ENCODE results near the gene SUPV3L1.
"Not testable (repeated sequence)": the region's sequence is repeated elsewhere in the genome, so short reads cannot be mapped to it uniquely, and the experiment has no call there.

SUPV3L1 gene

DNA sequence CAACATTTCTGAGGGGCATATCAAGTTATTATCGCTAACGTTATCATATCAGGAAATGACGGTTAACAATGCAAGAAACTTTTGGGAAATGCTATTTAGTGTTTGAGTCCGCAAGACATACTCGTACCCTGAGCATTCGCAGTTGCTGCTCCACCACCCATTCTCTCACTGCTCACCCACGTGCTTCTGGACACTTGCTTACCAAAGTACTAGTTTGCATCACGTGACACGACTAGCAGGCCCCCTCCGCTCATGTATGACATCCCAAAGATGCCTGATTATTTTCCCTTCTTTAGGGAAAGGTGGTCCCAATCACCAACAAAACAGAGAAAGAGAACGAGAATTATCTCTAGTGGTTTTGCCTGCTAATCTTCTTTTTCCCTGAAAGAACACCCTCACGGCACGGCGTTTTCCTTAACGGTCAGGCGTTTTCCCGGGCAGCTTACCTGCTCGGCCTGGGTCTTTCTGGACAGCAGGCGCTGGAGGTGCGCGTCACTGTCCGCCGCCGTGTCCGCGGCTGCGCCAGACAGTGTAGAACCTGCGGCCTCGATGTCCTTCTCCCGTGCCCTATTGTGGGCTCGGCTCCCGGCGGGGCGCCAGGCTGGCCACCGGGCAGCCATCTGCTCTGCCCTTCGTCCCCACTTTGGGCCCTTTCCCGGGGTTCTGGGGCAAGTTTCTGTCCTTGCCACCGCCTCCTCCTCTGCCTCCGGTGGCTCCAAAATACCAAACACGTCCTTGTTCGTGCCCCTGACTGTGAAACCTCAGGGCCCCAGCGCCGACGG is at the start of gene SUPV3L1:
Gene SUPV3L1, plus strand, starts transcription at position 492 of the 782 bp plus-strand sequence. Its CDS starts 58 bp downstream, at position 550.
- peak; percentile 99 for DNase-seq

DNA sequence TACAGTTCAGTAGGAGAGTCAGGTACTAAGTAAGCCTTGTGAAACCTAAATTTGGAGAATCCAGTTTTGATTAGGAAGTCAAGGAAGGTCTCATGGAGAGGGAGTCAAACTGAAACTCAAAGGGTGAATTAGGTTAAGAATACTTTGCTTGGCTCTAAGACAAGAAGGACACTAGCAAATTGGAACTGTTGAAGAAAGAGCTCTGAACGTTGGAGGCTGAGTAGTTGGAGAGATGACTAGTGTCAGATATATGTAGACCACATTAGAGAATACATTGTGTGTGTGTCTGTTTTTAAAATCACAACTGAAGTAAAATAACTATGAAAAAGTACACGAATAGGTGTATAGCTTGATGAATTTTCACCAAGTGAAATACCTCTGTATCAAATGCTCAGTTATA is 49.8 kb upstream of the SUPV3L1 start:
- no peak for DNase-seq

DNA sequence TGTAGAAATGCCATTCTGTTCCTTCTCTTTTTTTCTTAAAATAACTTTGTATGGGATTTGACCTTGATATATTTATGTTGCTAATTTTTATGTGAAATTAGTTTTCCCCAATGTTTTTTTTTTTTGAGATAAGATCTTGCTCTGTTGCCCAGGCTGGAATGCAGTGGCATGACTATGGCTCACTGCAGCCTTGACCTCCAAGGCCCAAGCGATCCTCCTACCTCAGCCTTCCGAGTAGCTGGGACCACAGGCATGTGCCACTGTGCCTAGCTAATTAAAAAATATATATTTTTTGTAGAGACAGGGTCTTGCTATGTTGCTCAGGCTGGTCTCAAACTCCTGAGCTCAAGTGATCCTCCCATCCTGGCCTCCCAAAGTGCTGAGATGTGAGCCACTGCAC is 40.1 kb upstream of the SUPV3L1 start:
- DNase-seq, result no peak

DNA sequence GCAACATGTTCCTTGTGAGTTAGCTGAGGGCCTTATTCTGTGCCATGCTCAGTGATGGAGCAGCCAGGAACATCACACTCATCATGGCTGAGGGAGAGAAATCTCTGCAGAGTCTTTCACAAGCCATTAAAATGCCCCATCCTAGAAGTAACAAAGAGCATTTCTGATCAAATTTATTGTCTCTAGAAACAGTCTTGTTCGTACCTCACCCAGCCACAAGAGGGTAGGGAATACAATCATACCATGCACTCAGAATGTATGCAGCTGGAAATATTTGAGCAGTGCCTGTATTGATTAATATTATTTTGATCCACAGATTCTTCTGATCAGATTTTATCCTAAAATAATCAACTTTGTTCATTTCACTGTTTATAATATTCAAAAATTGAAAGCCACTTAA is 38.7 kb upstream of the SUPV3L1 start:
- no peak for DNase-seq

DNA sequence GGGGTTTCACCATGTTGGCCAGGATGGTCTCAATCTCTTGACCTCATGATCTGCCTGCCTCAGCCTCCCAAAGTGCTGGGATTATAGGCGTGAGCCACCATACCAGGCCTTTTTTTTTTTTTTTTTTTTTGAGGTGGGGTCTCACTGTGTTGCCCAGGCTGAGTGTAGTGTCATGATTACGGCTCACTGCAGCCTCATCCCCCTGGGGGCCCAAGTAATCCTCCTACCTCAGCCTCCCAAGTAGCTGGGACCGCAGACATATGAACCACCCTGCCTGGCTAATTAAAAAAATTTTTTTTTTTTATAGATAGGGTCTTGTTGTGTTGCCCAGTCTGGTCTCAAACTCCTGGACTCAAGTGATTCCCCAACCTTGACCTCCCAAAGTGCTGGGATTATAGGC is 38.0 kb upstream of the SUPV3L1 start:
- not testable (repeated sequence) for DNase-seq

DNA sequence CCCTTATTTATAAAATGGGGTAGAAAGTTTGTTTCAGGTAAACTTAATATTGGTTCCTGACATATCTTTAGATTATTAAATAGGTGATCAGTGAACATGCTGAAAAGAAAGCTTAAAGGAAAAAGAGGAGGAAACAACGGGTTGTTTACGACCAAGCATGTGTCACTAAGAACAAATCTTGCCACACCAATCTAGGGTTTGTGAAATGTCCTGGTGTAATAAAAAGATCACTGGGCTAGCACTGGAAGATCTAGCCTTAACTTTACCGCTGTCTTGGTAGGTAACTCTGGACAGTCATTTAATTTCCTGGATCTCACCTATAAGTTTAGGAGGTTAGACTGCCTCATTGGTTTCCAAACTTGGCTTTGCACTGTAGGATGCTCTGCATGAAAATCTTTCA is 37.1 kb upstream of the SUPV3L1 start:
- DNase-seq, result no peak

DNA sequence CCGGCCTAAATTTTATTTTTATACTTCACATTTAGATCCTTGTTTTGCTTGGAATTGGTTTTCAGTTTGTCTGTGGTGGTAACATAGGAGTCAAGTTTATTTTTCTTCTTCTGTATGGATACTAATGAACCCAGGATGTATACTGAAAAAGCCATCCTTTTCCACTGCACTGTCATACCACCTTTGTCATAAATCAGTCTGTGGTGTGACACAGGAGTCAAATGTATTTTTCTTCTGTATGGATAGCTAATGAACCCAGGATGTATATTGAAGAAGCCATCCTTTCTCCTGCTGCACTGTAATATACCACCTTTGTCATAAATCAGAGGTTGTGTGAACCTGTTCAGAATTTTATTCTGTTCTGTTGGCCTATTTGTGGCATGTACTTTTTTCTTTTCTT is 34.7 kb upstream of the SUPV3L1 start:
- no peak for DNase-seq

DNA sequence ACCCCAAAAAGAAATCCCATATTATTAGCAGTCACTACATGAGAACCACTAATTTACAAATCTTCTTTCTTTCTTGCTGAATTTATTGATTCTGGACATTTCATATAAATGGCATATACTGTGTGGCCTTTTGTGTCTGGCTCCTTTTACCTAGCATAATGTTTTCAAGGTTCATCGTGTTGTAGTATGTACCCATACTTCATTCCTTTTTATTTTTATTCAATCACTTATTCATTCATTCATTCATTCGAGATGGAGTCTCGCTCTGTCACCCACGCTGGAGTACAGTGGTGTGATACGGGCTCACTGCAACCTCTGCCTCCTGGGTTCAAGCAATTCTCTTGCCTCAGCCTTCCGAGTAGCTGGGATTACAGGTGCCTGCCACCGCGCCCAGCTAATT is 34.2 kb upstream of the SUPV3L1 start:
- DNase-seq, result no peak

DNA sequence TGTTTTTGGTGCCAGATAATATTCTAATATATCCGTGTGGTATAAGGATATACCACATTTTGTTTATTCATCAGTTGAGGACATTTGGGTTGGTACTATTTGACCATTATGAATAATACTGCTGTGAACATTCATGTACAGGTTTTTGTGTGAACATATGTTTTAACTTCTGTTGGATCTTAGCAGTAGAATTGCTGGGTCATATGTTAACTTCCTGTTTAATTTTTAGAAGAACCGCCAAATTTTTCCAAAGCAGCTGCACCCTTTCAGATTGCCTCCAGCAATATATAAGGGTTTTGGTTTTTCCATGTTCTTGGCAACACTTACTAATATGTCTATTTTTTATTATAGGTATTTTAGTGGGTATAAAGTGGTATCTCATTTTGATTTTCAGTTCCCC is 33.3 kb upstream of the SUPV3L1 start:
- DNase-seq, result no peak

DNA sequence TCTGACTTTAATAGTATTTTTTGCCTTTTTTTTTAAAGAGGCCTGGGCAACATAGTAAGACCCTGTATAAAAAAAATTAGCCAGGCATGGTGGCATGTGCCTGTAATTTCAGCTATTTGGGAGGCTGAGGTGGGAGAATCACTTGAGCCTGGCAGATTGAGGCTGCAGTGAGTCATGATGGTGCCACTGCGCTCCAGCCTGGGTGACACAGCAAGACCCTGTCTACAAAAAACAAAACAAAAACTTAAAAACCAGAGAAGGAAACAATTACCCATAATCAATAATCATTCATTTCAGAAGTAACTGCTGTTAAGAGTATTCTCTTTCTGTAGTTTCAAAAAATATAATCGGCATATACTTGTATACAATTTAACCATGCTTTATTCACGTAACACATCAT is 28.1 kb upstream of the SUPV3L1 start:
- no peak for DNase-seq

DNA sequence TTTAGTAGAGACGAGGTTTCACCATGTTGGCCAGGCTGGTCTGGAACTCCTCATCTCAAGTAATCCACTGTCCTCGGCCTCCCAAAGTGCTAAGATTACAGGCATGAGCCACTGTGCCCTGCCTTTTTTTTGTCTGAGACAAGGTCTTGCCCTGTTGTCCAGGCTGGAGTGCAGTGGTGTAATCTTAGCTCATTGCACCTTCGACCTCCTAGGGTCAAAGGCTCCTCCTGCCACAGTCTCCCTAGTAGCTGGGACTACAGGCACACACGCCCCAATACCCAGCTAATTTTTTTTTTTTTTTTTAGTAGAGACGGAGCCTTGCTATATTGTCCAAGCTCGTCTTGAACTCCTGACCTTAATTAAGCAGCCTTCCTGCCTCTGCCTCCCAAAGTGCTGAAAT is 26.8 kb upstream of the SUPV3L1 start:
- DNase-seq, result no peak

DNA sequence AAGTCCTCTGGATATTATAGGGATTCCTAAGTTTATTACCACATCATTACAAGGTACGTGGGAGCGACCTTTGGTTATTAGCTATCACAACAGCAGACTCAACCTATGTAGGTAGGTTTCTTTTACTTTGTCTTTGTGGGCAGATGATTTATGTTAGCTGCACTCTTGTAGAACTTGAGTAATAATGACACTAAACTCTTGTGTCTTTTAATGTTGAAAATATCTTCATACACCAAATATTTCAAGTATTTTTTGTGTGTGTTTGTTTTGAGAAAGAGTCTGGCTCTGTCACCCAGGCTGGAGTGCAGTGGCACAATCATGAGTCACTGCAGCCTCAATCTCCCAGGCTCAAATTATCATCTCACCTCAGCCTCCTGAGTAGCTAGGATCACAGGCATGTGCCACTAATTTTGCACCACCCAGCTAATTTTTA is 19.2 kb upstream of the SUPV3L1 start:
- no peak for DNase-seq

DNA sequence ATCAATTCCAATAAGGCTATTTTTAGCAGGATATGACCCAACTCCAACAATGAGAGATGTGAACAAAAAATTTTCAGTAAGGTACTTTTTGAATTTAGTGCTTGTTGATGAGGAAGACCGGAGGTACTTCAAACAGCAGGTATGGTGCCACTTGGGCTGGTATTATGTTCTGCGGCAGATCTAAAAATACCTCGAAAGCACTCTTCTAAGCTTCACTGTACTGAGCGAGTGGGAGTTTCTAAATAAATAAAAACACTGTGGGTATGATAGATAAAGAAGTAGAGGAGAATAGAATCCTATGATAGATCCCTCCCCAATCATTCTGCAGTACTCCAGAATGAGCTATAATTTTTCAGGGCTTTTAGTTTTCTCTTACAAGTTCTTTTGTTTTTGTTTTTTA is 11.5 kb upstream of the SUPV3L1 start:
- DNase-seq, result no peak

DNA sequence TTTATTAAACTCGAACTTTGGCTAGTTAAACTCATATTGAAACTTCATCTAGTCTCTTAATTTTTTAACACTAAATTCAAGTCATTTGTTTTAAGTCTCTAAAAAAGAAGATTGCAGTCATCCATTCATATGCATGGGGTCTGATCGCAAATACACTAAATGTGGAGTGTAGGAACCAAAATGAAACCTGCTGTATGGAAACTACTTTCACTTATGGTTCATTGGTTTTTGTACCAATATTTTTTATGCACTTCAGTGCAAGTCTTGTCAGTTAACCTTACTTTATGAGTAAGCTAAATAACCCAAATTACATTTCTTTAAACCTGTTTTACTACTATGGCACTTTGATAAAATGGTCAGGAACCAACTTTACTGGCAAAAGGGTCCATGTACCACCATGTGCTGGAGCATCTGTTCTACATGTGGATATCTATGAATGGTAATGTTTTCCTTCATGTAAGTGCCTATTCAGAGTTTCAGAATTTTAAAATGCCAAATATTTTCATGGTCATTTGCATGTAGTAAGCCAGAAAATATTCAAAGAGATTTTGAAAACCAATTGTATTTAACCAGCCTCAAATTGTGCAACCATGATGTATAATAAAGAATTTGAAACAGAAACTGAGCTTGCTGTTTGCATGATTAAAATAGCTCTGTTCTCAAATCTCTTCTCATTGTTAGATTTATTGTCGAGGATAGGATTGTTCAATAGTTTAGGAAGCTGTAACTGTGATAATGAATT is 7.6 kb upstream of the SUPV3L1 start:
- no peak for DNase-seq

DNA sequence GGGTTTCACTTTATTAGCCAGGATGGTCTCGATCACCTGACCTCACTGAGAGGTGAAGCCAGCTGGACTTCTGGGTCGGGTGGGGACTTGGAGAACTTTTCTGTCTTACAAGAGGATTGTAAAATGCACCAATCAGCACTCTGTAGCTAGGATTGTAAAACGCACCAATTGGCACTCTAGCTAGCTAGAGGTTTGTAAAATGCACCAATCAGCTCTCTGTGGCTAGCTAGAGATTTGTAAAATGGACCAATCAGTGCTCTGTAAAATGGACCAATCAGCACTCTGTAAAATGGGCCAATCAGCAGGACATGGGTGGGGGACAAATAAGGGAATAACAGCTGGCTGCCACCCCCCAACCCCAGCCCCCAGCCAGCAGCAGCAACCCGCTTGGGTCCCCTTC is 4.7 kb upstream of the SUPV3L1 start:
- DNase-seq, result not testable (repeated sequence)

DNA sequence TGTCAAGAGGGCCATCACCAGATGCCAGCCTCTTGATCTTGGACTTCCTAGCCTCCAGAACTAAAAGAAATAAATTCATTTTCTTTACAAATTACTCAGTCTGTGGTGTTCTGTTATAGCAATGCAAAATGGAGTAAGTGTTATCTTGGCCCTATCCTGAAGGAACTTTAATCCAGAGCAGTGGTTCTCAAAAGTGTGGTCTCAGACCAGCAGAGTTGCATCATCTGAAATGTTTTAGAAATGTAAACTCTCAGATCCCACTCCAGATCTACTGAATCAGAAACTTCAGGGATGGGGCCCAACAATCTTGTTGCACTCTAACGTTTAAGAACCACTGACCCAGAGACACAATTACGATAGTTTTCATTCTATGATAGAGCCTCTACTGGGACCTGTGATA is 3.2 kb upstream of the SUPV3L1 start:
- DNase-seq, result no peak

DNA sequence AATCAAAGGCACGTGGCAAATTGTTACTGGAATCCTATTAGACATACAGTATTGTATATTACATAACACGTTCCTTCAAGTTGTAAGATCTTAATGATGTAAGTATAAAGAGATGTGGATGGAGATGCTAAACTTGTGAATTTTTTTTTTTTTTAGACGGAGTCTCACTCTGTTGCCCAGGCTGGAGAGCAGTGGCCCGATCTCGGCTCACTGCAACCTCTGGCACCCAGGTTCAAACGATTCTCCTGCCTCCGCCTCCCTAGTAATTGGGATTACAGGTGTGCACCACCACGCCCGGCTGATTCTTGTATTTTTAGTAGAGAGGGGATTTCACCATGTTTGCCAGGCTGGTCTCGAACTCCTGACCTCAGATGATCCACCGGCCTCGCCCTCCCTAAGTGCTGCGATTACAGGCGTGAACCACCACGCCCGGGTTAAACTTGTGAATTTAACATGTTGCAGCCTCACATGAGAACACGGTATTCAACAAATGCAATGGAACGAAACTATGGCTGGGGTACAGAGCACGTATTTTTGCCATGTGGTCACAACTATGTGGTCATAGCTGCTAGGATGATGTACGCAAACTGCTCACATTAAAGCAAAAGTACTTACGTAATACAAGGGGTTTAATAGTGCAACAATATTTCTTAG is 818 bp upstream of the SUPV3L1 start:
- DNase-seq, result no peak

DNA sequence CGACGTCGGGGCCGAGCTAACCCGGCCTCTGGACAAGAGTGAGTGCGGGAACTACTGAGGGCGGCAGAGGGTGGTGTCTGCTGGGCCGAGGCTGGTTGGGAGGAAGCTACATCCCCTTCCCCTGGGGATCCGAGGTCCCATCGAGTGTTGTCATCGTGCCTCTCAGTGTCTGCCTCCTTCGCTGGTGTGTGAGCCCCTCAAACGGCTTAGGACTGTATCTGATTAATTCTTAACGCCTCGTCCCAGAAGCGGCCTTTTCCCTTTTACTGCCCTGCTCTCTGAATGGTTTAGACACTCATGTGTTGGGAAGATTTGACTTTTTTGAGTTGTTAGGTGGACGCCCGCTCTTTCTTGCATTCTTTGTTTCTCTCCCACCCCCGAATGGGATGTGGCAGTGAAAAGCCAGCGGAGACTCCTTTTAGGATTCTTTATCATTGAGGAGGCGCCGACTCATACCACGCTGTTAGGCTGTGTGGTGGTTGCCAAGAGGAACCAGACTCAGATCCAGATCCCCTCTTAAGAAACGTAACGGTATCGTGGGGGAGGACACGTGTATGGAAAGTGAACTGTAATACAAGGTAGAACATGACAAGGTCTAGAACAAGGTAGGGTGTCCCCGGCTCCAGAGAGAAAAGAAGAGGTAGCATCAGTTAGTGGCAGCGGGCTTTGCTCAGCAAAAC is 631 bp downstream of the SUPV3L1 start:
- DNase-seq, result no peak

DNA sequence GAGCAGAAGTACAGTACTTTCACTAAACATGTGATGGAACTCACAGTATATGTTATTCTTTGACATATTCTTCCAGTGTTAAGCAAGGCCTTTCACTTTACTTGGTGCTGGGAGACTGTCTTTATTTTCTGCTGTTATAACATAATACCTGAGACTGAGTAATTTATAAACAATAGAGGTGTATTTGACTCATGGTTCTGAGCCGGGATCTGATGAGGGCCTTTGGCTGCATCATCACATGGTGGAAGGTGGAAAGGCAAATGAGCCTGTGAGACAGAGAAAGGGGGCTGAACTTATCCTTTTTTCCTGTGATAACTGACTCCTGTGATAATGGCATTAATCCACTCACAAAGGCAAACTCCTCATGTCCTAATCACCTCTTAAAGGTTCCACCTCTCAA is 1.4 kb downstream of the SUPV3L1 start:
- DNase-seq, result no peak

DNA sequence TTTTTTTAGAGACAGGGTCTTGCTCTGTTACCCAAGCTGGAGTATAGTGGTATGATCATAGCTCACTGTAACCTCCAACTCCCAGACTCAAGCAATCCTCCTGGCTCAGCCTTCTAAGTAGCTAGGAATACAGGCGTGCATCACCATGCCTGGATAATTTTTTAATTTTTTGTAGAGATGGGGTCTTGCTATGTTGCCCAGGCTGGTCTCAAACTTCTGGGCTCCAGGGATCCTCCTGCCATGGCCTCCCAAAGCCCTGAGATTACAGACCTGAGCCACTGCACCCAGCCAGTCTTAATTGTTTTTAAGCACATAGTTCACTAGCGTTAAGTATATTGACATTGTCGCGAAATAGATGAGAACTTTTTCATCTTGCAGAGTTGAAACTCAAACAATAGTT is 2.0 kb downstream of the SUPV3L1 start:
- DNase-seq, result no peak

DNA sequence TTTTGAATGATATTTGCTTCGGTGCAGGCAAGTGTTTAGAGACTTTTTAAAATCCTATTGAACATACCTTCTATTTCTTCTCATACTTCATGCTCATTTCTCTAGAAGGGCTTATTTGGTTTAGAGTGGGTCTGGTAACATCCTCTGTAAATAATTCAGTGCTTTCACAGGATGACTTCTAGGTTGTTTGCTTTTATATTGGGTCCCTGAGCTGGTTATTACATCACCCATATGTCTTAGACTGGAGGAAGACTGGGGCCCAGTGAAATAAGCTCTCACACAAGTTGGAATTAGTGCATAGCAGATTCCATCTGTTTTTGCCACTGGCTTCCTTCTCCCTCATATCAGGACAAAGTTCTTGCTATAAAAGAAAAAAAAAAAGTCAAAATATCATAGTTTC is 6.5 kb downstream of the SUPV3L1 start:
- no peak for DNase-seq

DNA sequence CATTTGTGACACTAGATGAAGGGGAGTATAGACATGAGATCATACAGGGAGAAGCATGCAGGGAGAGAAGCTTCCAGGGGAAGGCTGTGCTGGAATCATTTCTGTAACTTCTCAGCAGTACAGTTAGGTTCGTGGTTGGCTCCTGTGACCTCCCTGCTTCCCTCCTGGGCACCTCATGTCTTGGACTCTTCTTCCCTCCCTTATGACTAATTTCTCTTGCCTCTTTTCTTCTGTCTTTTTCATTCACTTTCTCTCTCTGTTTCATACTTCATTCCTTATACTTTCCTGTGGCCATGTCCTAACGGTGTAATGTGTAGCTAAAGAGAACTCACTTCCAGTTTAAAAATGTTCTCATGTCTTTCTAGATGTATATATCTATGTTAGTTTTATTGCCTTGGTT is 21.0 kb downstream of the SUPV3L1 start:
- DNase-seq, result no peak

DNA sequence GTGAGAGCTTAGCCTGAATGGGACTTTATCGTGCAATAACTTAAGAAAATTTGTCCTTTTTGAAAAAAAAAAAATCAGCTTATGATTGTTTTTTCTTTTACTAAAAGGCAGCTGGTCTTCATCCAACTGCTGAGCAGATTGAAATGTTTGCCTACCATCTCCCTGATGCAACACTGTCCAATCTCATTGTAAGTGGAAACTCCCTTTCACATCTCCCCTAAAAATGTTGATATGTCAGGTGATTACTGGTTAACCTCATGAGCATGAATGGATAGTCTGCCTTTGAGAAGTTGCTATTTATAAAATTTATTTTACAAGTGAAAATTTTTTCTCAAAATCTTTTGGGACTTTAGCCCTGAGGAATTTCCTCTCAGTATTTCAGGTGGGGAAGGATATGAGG is 22.3 kb downstream of the SUPV3L1 start:
- no peak for DNase-seq
